ENCODE data around the gene NTRK1. TPM values are rescaled to one million over a fixed set of nuclear protein-coding genes. Genes with fewer than 3 reads are reported as not detected.

Gene NTRK1
- not detected in 2 replicates for total RNA-seq (2014; rRNA removed; shearing (Covaris generic); ENCODE audit: low replicate concordance)

DNA sequence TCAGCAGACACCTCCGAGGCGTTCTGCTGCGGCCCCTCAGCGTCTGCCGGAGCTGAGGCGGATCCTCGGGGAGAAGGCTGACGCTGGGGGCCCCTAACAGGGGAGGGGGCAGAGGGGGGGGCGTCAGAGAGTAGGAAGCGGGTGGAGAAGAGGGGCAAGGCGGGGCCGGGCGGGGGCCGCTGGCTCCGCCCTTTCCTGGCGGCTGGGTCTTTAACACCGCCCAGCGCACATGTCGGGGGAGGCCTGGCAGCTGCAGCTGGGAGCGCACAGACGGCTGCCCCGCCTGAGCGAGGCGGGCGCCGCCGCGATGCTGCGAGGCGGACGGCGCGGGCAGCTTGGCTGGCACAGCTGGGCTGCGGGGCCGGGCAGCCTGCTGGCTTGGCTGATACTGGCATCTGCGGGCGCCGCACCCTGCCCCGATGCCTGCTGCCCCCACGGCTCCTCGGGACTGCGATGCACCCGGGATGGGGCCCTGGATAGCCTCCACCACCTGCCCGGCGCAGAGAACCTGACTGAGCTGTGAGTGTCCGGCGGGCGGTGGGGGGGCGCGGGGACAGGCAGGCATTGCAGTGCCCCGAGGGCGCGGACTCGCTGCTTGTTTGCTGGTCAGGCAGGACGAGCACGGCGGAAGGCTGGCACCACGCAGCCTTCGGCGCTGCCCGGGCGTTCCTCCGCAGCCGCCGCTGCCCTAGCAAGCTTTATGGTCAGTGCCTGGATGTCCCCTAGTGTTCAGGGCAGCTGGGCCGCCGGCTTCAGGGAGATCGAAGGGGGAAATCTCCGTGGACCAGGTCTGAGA, at the start of gene NTRK1:
TSS of gene NTRK1 (plus strand) at position 238 of the 796 bp plus-strand sequence. CDS start at position 308, 70 bp downstream.
- peak; percentile 67 for DNase-seq

GRCh38 chr1:156811168-156811567, 49.5 kb upstream of the NTRK1 start:
- Histone ChIP-seq H3K27me3 (no peaks in the 10 kb centered on the region), H3K9me3 (no peaks in the 10 kb centered on the region), H3K36me3 (peaks cover 3% of the 10 kb centered on the region; the same call in 1 of the 2 replicates), H3K4me3 (no peak overlapping the region)
- no peak for DNase-seq

More for the DNA sequence above, at the start of gene NTRK1:
- Histone ChIP-seq H3K27me3 (peaks cover 32% of the 10 kb centered on the region), H3K9me3 (no peaks in the 10 kb centered on the region), H3K36me3 (no peaks in the 10 kb centered on the region), H3K4me3 (peak within 1 kb of the TSS; percentile 34)

DNA sequence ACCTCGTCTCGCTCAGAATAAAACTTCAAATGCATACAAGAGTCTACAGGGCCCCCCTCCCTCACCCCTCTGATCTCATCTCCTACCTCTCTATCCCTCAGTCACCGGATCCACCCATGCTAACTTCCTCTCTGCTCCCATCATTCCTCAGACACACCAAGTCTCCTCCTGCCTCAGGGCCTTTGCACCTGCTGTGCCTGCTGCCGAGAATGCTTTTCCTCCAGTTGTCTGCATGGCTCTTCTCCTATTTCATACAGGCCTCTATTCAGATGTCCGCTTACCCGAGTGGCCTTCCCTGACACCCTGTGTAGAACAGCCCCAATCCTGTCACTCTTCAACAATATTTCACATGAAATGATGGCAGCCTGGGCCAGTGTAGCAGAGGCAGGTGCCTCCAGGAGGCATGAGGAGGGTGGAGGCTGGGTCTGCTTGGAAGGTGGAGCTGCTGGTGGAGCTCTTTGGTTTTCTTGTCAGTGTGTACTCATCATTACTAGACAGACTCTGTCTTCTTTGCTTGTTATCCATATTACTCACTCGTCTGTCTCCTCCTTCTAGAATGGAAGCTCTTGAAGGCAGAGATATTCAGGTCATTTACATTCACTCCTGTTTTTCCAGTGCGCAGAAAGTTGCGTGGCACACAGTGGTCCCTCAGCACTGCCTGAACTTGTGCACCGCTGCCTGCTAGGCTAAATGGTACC, 48.2 kb upstream of the NTRK1 start:
- Histone ChIP-seq H3K27me3 (no peaks in the 10 kb centered on the region), H3K9me3 (no peaks in the 10 kb centered on the region), H3K4me3 (no peak overlapping the region), H3K36me3 (no peaks in the 10 kb centered on the region)
- no peak for DNase-seq

- Histone ChIP-seq H3K27me3 (no peaks in the 10 kb centered on the region), H3K4me3 (no peak overlapping the region), H3K9me3 (no peaks in the 10 kb centered on the region), H3K36me3 (no peaks in the 10 kb centered on the region)
- no peak for DNase-seq
Observed at GRCh38 chr1:156813298-156813697, 47.4 kb upstream of the NTRK1 start.

DNA sequence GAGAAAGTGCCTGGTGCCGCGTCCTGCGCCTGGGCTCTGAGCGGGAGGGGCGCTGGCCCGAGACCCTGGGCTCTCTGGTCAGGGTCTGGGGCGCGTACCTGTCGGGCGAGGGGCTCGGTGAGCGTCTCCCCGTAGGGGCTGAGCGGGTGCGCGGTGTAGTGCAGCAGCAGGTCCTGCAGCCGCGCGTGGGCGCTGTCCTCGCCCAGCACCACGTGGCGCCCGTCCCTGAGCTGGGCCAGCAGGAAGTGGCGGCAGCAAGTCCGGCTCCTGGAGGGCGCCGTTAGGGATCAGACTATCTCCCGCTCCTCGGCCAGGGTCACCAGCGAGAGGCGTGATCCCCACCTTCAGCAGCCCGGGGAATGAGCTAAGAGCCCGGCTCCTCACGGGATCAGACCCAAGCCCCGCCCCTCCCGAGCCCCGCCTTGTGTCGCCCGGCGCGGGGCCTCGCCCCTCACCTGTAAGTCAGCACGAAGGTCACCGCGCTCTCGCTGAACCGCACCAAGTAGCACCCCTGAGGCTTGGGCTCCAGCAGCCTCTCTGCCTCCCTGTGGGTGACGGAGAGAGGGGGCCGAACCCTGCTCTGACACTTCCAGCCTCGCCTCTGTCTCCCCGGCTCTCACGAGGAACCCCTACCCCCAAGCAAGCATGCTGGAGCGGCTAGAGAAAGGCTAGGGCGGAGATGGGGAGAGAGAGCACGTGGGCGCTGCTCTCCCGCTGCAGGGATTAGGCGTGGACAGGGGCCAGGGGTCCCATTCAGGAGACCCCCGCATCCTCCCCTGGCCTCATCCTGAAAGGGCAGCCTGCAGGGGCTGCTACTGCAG, 46.7 kb upstream of the NTRK1 start:
- Histone ChIP-seq H3K9me3 (no peaks in the 10 kb centered on the region), H3K27me3 (no peaks in the 10 kb centered on the region), H3K36me3 (no peaks in the 10 kb centered on the region), H3K4me3 (no peak overlapping the region)
- DNase-seq = no peak

DNA sequence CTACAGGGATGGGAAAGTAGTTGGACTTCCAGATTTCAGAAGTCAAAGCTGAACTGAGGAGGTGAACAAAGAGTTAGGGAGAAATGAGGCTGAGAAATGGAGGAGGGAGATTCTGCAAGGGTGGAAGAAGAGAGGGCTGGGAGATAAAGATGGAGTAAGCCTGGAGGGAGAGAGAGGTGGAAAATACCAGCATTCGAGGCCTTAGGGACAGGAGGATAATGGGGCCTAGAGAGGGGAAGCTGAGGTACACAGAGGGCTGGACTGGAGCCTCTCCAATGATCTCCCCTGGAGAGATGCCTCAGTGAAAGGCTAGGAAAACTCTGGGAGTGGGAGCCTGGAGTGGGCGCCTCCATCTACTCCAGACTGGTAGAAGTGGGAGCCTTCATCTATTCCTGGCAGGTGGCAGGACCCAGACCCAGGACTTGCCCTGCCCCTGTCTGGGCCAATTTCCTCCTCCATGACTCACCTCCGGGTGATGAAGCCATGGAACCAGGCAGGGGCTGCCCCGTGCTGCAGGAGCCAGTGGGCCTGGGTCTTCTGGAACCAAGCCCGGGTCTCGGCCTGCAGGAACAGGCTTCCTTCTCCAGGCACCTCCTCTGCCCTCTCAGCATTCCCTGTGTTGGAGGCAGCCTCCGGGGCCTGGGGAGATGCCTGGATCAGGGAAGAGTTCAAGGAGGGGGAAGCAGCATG, 45.9 kb upstream of the NTRK1 start:
- Histone ChIP-seq H3K9me3 (no peaks in the 10 kb centered on the region), H3K4me3 (no peak overlapping the region), H3K36me3 (no peaks in the 10 kb centered on the region), H3K27me3 (no peaks in the 10 kb centered on the region)
- peak; percentile 45 for DNase-seq

DNA sequence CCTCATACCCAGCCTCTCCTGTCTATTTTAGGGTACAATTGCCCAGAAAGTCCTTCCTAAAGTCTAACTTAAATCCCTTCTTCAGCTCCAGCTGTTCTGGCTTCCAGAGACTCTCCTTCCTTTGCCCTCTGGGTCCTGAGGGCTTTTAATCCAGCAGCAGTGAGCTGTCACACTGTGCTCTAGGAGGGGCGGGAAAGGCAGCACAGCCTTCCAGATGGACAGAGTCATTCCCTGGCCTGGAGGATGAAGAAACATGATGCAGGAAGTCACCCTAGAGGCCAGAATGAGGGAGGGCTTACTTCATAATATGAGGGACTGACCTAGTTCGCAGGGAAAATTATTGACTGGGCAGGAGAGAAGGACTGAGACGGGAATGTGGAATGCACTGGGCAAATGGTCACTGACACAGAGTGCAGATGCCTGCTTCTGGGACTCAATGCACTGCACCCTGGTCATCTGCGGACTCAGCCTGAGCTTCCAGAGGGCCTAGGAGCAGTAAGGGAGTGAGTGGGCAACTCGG, 45.3 kb upstream of the NTRK1 start:
- Histone ChIP-seq H3K36me3 (no peaks in the 10 kb centered on the region), H3K27me3 (no peaks in the 10 kb centered on the region), H3K4me3 (no peak overlapping the region), H3K9me3 (no peaks in the 10 kb centered on the region)
- peak; percentile 67 for DNase-seq

GRCh38 chr1:156815961-156816422, 44.7 kb upstream of the NTRK1 start:
- Histone ChIP-seq H3K36me3 (no peaks in the 10 kb centered on the region), H3K9me3 (no peaks in the 10 kb centered on the region), H3K27me3 (no peaks in the 10 kb centered on the region), H3K4me3 (no peak overlapping the region)
- DNase-seq = no peak

DNA sequence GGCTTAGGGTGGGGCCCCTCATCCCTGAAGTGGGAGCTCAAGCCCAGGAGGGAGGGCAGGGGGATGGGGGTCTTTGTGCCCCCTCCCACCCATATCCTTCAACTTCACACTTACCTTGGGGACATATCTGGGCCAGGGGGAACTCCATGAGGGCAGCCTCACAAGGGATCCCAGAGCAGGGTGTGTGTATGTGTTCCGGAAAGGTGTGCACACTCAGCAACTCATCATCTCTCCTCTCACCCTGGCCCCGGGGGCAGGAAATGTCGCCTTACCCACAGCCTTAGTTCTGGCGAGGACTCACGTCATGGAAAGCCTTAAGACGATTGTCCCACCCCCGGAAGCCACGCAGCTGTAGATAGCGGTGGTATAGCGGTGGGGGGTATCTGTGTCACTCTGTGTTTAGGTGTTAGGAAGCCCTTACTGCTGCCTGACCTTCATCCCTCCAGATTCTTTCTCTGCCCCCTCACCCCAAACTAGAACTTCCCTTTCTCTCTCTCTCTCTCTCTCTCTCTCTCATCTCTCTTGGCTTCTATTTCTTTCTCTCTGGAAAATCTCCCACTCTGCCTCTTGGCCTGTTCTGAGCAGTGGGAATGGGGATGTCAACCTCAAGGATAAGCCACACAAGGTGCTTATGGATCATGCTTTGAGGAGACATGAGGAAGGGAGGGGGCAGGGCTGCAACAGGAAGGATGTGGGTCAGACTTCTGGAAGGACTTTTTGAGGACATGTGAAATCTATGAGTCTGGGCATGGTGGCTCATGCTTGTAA, 43.9 kb upstream of the NTRK1 start, which contains the start of gene SH2D2A:
TSS of gene SH2D2A (minus strand) at position 288 of the 768 bp plus-strand sequence. CDS start at position 148, 140 bp downstream.
- H3K36me3 ChIP-seq = no peaks in the 10 kb centered on the region
- no peak for DNase-seq
- H3K9me3 ChIP-seq = no peaks in the 10 kb centered on the region
- H3K27me3 ChIP-seq = peaks cover 3% of the 10 kb centered on the region; the same call in 1 of the 2 replicates
- H3K4me3 ChIP-seq = no peak within 1 kb of the TSS

DNA sequence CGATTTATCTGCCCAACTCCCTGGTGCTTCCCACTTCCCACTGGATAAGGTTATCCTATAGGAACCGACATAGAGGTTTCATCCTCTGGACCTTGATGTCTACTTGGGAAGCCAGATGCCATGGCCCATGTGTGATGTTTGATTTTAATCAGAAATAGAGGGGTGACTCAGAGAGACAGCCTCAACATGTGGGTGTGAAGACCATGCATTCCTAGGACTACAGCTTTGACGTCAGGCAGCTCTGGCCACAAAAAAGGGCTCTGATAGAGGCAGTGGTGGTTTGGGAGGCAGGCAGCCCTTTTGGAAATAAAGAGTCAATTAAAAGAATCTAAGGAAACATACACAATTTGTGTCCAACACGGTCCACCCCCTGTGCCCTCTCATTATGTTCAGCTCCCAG, 38.9 kb upstream of the NTRK1 start:
- no peak overlapping the region for H3K4me3 ChIP-seq
- H3K27me3 ChIP-seq = peaks cover 4% of the 10 kb centered on the region; the same call in 1 of the 2 replicates
- DNase-seq = no peak
- no peaks in the 10 kb centered on the region for H3K9me3 ChIP-seq
- H3K36me3 ChIP-seq = no peaks in the 10 kb centered on the region

- no peaks in the 10 kb centered on the region for H3K9me3 ChIP-seq
Observed at GRCh38 chr1:156822680-156823079, 38.0 kb upstream of the NTRK1 start.

GRCh38 chr1:156823210-156823790, 37.4 kb upstream of the NTRK1 start:
- Histone ChIP-seq H3K9me3 (no peaks in the 10 kb centered on the region), H3K4me3 (no peak overlapping the region), H3K27me3 (peaks cover 4% of the 10 kb centered on the region; the same call in 1 of the 2 replicates), H3K36me3 (no peaks in the 10 kb centered on the region)
- no peak for DNase-seq

More at GRCh38 chr1:156822680-156823079, 38.0 kb upstream of the NTRK1 start:
- DNase-seq = no peak
- Histone ChIP-seq H3K27me3 (peaks cover 4% of the 10 kb centered on the region; the same call in 1 of the 2 replicates), H3K36me3 (no peaks in the 10 kb centered on the region), H3K4me3 (no peak overlapping the region)

DNA sequence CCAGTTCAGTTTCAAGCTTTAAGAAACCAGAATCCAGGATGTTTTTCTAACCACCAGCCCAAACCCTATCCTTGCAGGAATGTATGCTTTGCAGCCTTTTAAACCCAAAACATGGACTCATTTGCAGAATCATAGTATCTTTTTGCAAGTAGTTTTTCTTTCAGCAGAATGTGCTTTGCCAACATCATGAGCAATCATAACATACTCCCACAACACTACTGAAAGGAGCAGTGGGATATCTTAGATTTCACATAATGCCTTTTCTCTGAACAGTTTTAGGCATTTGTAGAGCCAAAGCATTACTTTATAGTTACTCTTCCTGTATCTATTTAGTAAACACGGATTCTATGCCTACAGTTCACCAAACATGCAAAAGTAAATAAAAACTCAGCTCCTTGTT, 34.0 kb upstream of the NTRK1 start:
- Histone ChIP-seq H3K9me3 (no peaks in the 10 kb centered on the region), H3K4me3 (no peak overlapping the region), H3K27me3 (peaks cover 2% of the 10 kb centered on the region; the same call in 1 of the 2 replicates), H3K36me3 (no peaks in the 10 kb centered on the region)
- no peak for DNase-seq

- Histone ChIP-seq H3K36me3 (no peaks in the 10 kb centered on the region), H3K27me3 (no peaks in the 10 kb centered on the region; the same call in 1 of the 2 replicates), H3K4me3 (no peak overlapping the region), H3K9me3 (no peaks in the 10 kb centered on the region)
- no peak for DNase-seq
Observed at GRCh38 chr1:156828400-156829124, 32.1 kb upstream of the NTRK1 start.
